Body of pancreas (tissue), 4 donors: ENCODE data around the gene GNAI1.

Source experiments
- CTCF ChIP-seq, 7 experiments: fragments of 450-650 bp in 4 of 7; fragments of 200-600 bp in 3 of 7; sonication (generic) in 3 of 7; IDR thresholded peaks; one replicate each; pipeline ENCODE4 v1.5.1; 2016 to 2019; ENCODE audit warnings: antibody characterized with exemption in 7 of 7
- POLR2A ChIP-seq, 3 donors: fragments of 450-650 bp; IDR thresholded peaks; one replicate each; pipeline ENCODE4 v1.6.1; 2016; ENCODE audit warnings: antibody characterized with exemption in 3 of 3, mild to moderate bottlenecking in 2 of 3

- TF ChIP-seq CTCF (IDR thresholded peaks at IDR 0.05) (no peak), POLR2A (IDR thresholded peaks at IDR 0.05) (no peak)
Observed at GRCh38 chr7:80263333-80263732, 128.7 kb downstream of the GNAI1 start.
